D721Med (cell line): ENCODE results near the gene TMEM72.
A peak's percentile ranks its signal among the peaks of the same experiment; 100 is the strongest.

Source experiments
- DNase-seq: peaks from one replicate; pipeline ENCODE4 v3.0.0; 2011; ENCODE audit warnings: low spot score; ENCODE audit not compliant: insufficient read length
- FAIRE-seq: peaks from 2 replicates; lab custom pipeline; 2011; peaks lifted over from hg19 to GRCh38; lab: Jason Lieb, UNC
- CTCF ChIP-seq: IDR thresholded peaks from 2 replicates; pipeline ENCODE4 v1.5.1; 2012; ENCODE audit warnings: mild to moderate bottlenecking, control low read depth; ENCODE audit not compliant: insufficient read depth; ENCODE audit errors: missing control alignments

TMEM72 gene

GRCh38 chr10:44955413-44956070, 44.4 kb downstream of the TMEM72 start:
- no peak for DNase-seq
- no peak for FAIRE-seq
- no peak for TF ChIP-seq CTCF

- DNase-seq (no peak), FAIRE-seq (no peak)
- no peak for TF ChIP-seq CTCF
Measured at GRCh38 chr10:44956226-44956625, 45.1 kb downstream of the TMEM72 start.

- no peak for FAIRE-seq
- no peak for TF ChIP-seq CTCF
Measured at GRCh38 chr10:44956717-44957706, 45.9 kb downstream of the TMEM72 start.

DNA sequence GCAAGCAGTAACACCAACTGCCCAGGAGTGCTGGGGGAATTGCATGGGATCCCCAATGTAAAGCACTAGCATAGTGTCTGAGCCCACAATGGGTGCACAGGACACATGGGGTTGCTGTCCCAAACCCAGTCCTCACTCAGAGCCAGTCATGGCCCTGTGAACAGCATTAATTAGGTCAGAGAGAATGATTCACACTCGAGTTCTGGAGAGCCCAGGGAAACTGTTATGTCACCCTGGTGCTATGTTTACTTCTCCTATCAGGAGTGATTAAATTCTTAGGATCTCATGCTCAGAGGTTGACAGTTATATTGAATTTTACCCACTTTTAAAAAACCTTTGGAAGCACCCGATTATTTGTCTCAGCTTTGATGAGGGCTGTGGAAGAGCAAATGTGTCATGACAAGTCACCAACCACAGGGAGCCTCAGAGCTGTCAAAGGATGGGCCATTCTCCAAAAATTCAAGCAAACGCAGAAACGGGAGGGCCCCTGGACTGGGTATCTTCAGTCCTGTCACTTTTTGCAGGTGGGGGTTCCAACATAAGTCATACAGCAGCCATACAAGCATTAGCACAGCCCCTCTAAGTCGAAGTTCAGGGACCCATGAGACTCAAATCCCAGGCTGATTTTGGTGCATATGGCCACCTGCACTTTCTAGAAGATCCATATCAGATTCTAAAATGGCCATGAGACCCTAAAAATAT, 47.2 kb downstream of the TMEM72 start:
- no peak for DNase-seq
- no peak for TF ChIP-seq CTCF
- no peak for FAIRE-seq

More at GRCh38 chr10:44956717-44957706, 45.9 kb downstream of the TMEM72 start:
- DNase-seq, result no peak

- FAIRE-seq (no peak), DNase-seq (no peak)
- TF ChIP-seq CTCF, result no peak
Measured at GRCh38 chr10:44958898-44959246, 47.7 kb downstream of the TMEM72 start.

DNA sequence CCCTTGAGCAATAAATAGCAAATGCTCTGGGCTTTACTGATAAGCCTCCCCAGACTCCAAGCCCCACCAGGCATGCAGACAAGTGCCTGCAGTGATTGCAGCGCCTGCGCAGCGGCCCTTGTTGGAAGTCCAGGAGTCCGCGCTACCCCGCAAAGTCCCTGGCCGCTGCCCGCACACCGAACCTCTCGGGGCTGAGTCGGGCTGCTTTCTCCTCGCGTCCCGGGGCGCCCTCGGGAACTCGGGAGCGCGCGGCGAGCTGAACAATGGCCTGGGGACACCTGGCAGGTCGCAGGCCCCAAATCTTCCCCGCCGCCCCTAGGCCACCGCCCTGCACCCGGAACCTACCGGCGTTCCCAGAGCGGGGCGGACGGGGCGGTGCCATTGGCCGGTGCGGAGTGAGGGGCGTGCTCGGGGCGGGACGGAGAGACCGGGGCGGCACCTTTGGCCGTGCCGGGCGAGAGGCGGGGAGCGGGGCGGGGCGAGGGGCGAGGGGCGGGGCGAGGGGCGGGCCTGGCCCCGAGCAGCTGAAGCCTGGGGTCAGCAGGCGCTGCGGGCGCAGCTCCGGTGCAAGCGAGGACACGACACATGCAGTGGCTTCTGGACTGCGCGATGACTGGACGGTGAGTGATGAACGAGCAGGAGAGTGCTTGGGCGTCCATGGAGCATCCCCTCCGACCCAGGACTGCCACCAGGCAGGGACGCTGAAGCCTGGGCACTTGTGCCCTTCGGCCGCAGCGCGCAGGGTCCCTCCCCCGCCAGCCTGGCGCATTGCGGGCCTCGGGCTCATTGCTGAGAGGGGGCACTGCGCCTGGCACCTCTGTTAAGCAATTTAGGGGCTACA, 48.3 kb downstream of the TMEM72 start, which contains the start of gene RASSF4:
TSS of gene RASSF4 (plus strand) at position 556 of the 841 bp plus-strand sequence. CDS start 10,401 bp downstream, outside the sequence.
- FAIRE-seq (no peak), DNase-seq (peak; percentile 94)
- no peak for TF ChIP-seq CTCF
